ENCODE results near the gene SHQ1.

SHQ1 gene

GRCh38 chr3:72725229-72725628 lies 123.0 kb downstream of the SHQ1 start:
- Histone ChIP-seq H2AFZ (ENCODE audit: low read depth) (no peak overlapping the region), H3K79me2 (ENCODE audit: insufficient read depth, low read depth) (no peaks in the 10 kb centered on the region), H3K9ac (no peak overlapping the region), H3K27me3 (ENCODE audit: insufficient read depth, low read depth) (no peaks in the 10 kb centered on the region), H3K4me1 (ENCODE audit: low read depth, poor library complexity, severe bottlenecking) (no peaks in the 10 kb centered on the region), H3K4me2 (no peak overlapping the region), H3K4me3 (IDR thresholded peaks at IDR 0.05; ENCODE audit: insufficient read depth, low read depth, low read length) (no peak overlapping the region), H3K36me3 (ENCODE audit: insufficient read depth) (no peaks in the 10 kb centered on the region), H3K27ac (no peak overlapping the region), H4K20me1 (ENCODE audit: insufficient read depth) (no peaks in the 10 kb centered on the region)
- TF ChIP-seq, protein P1, sequence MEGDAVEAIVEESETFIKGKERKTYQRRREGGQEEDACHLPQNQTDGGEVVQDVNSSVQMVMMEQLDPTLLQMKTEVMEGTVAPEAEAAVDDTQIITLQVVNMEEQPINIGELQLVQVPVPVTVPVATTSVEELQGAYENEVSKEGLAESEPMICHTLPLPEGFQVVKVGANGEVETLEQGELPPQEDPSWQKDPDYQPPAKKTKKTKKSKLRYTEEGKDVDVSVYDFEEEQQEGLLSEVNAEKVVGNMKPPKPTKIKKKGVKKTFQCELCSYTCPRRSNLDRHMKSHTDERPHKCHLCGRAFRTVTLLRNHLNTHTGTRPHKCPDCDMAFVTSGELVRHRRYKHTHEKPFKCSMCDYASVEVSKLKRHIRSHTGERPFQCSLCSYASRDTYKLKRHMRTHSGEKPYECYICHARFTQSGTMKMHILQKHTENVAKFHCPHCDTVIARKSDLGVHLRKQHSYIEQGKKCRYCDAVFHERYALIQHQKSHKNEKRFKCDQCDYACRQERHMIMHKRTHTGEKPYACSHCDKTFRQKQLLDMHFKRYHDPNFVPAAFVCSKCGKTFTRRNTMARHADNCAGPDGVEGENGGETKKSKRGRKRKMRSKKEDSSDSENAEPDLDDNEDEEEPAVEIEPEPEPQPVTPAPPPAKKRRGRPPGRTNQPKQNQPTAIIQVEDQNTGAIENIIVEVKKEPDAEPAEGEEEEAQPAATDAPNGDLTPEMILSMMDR (conservative IDR thresholded peaks at IDR 0.05; ENCODE audit: low read depth, low read length): no peak

DNA sequence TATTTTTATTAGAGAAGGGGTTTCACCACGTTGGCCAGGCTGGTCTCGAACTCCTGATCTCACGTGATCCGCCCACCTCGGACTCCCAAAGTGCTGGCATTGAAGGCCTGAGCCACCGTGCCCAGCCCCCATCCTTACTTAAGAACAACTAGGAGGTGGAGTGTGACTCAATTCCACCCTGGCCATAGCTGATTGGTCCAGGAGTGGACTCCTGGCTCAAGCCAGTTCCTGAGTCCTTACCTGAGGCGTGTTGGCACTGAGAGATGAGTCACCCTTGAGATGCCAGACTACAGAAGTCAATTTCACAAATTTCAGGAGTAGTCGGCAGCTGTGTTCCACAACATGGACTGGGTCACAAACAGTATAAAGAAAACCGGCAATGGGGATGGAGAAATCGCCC lies 124.2 kb downstream of the SHQ1 start:
- no peaks in the 10 kb centered on the region for H4K20me1 ChIP-seq (ENCODE audit: insufficient read depth)
- H3K4me3 ChIP-seq (IDR thresholded peaks at IDR 0.05; ENCODE audit: insufficient read depth, low read depth, low read length): no peak overlapping the region
- H3K4me2 ChIP-seq: no peak overlapping the region
- H3K27ac ChIP-seq: no peak overlapping the region
- TF ChIP-seq, protein P1 (conservative IDR thresholded peaks at IDR 0.05; ENCODE audit: low read depth, low read length): no peak
- no peaks in the 10 kb centered on the region for H3K27me3 ChIP-seq (ENCODE audit: insufficient read depth, low read depth)
- H3K4me1 ChIP-seq (ENCODE audit: low read depth, poor library complexity, severe bottlenecking): no peaks in the 10 kb centered on the region
- no peaks in the 10 kb centered on the region for H3K79me2 ChIP-seq (ENCODE audit: insufficient read depth, low read depth)
- H3K36me3 ChIP-seq (ENCODE audit: insufficient read depth): no peaks in the 10 kb centered on the region
- H3K9ac ChIP-seq: no peak overlapping the region
- H2AFZ ChIP-seq (ENCODE audit: low read depth): no peak overlapping the region

DNA sequence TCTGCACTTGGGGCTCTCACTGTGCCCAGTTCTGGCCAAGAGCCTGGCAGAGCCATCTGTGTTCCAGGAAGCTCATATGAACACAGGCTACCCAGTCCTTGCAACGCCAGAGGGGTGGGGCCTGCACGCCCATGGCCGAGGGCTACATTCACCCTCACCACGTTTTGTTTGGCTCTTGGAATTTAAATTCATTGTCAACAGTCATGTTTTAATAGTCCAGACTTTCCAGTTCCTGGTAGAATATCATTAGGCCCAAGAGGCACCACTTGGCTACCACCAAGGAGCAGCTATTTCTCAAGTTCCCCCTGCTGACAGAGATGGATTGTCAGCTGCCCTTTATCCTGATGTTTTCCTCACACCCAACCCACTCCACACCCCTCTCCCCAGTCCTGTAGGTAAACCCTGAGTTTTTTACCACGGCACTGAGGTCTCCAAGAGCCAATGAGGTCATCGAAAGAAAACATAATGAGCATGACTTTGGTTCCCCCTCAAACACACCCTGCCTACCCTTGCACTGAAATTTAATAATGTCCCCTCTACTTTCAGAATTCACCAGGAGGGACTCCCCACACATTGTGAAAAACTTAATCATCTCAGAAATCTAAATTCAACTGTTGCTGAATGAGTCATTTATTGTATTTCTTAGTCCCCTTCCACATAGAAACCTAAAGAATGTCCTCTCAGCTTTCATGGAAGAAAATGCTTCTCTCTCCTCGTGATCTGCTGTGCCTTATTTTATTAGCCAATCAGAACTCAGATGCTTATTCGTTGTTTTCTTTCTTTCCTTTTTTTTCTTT lies 125.1 kb downstream of the SHQ1 start:
- no peak overlapping the region for H2AFZ ChIP-seq (ENCODE audit: low read depth)
- H3K79me2 ChIP-seq (ENCODE audit: insufficient read depth, low read depth): no peaks in the 10 kb centered on the region
- no peaks in the 10 kb centered on the region for H3K4me1 ChIP-seq (ENCODE audit: low read depth, poor library complexity, severe bottlenecking)
- H3K27ac ChIP-seq: no peak overlapping the region
- no peaks in the 10 kb centered on the region for H3K36me3 ChIP-seq (ENCODE audit: insufficient read depth)
- no peak overlapping the region for H3K9ac ChIP-seq
- H4K20me1 ChIP-seq (ENCODE audit: insufficient read depth): no peaks in the 10 kb centered on the region
- no peak overlapping the region for H3K4me3 ChIP-seq (IDR thresholded peaks at IDR 0.05; ENCODE audit: insufficient read depth, low read depth, low read length)
- no peaks in the 10 kb centered on the region for H3K27me3 ChIP-seq (ENCODE audit: insufficient read depth, low read depth)
- TF ChIP-seq, protein P1 (conservative IDR thresholded peaks at IDR 0.05; ENCODE audit: low read depth, low read length): no peak
- H3K4me2 ChIP-seq: no peak overlapping the region

DNA sequence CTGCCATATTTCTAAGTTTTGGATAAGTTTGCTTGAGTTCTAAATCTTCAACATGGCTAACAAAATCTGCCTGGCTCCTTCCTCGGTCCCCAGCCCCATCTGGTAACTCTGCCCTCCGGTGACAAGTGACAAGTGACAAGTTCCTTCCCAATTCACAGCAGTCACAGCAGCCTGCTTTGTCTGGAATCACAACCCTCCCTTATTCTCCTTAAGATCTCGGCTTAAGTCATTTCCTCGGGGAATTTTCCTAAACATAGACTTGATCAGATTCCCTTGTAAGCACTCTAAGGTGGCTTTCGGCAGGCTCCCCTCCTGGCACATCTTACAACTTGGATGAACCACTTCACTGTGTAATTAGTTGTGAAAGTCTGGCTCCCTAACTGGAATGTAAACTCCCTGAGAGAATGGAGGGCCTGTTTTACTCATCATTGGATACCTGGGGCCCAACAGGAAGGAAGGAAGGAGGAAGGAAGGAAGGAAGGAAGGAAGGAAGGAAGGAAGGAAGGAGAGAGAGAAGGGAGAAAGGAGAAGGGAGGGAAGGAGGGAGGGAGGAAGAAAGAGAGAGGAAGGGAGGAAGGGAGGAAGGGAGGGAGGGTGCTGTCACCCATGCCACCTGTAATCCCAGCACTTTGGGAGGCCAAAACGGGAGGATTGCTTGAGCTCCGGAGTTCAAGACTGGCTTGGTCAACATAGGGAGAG lies 126.4 kb downstream of the SHQ1 start:
- no peaks in the 10 kb centered on the region for H3K4me1 ChIP-seq (ENCODE audit: low read depth, poor library complexity, severe bottlenecking)
- H3K79me2 ChIP-seq (ENCODE audit: insufficient read depth, low read depth): no peaks in the 10 kb centered on the region
- H3K9ac ChIP-seq: no peak overlapping the region
- no peaks in the 10 kb centered on the region for H3K36me3 ChIP-seq (ENCODE audit: insufficient read depth)
- H2AFZ ChIP-seq (ENCODE audit: low read depth): no peak overlapping the region
- no peak overlapping the region for H3K27ac ChIP-seq
- no peaks in the 10 kb centered on the region for H3K27me3 ChIP-seq (ENCODE audit: insufficient read depth, low read depth)
- TF ChIP-seq, protein P1 (conservative IDR thresholded peaks at IDR 0.05; ENCODE audit: low read depth, low read length): no peak
- H3K4me3 ChIP-seq (IDR thresholded peaks at IDR 0.05; ENCODE audit: insufficient read depth, low read depth, low read length): no peak overlapping the region
- H3K4me2 ChIP-seq: no peak overlapping the region
- no peaks in the 10 kb centered on the region for H4K20me1 ChIP-seq (ENCODE audit: insufficient read depth)

Measured in KMS-11 (cell line).